Measurements from ENCODE around the gene TUBB1. TPM values are rescaled to one million over a fixed set of nuclear protein-coding genes. Genes with fewer than 3 reads are reported as not detected.
A peak's percentile ranks its signal among the peaks of the same experiment; 100 is the strongest.

TUBB1 gene
- total RNA-seq, result not detected
- polyA plus RNA-seq, result not detected

GRCh38 chr20:59019217-59019616 lies at the start of gene TUBB1:
Gene TUBB1 (plus strand): TSS chr20:59019429. CDS start chr20:59019523, 94 bp downstream.
- intact Hi-C loops (cut with micrococcal nuclease), result no loop called here
- no peaks in the 10 kb centered on the region for H3K27me3 ChIP-seq (ENCODE audit: insufficient read depth, low read length)
- ChIA-PET CTCF (ENCODE audit: partially characterized antibody) (interaction anchor here (1.0 to 1.2 kb wide), 2 partner anchors 13 to 149 kb away, joined by 3 to 7 read pairs; partner anchors contain the start of gene ATP5F1E), POLR2A (ENCODE audit: partially characterized antibody) (interaction anchor here (4.1 kb wide), 1 partner anchor 13 kb away, joined by 19 read pairs; the partner anchor contains the start of gene ATP5F1E)
- no peaks in the 10 kb centered on the region for H3K9me3 ChIP-seq (ENCODE audit: control insufficient read depth in 1 of 2, low read length in 2 of 2)
- no peak within 1 kb of the TSS for H3K27ac ChIP-seq (ENCODE audit: low read depth, low read length)
- Mint-ChIP-seq H3K27me3 (no peaks in the 10 kb centered on the region), H3K4me1 (peaks cover 16 to 31% (median 19%) of the 10 kb centered on the region in 4 donors), H3K4me3 (peak within 1 kb of the TSS in 1 of 8 donors; percentile 18), H3K36me3 (peaks cover 18 to 25% of the 10 kb centered on the region in 2 donors), H3K9me3 (no peaks in the 10 kb centered on the region), H3K27ac (peak within 1 kb of the TSS in 1 of 7 donors; percentile 13)
- H3K4me3 ChIP-seq (ENCODE audit: low read length in 2 of 2), result no peak within 1 kb of the TSS
- H3K4me1 ChIP-seq (ENCODE audit: insufficient read depth, low read length), result peaks cover 20% of the 10 kb centered on the region
- no peak for DNase-seq
- H3K36me3 ChIP-seq (ENCODE audit: insufficient read depth, low read length), result peaks cover 24% of the 10 kb centered on the region

- Mint-ChIP-seq H3K27ac (no peak overlapping the region), H3K4me3 (no peak overlapping the region), H3K9me3 (peaks cover 0 to 6% (median 0%) of the 10 kb centered on the region in 8 donors), H3K27me3 (peaks cover 6 to 7% of the 10 kb centered on the region in 2 donors), H3K4me1 (no peaks in the 10 kb centered on the region), H3K36me3 (peaks cover 0 to 3% of the 10 kb centered on the region in 2 donors)
- no peaks in the 10 kb centered on the region for H3K36me3 ChIP-seq (ENCODE audit: insufficient read depth, low read length)
- intact Hi-C loops (cut with micrococcal nuclease), result no loop called here
- DNase-seq, result no peak
- no peaks in the 10 kb centered on the region for H3K4me1 ChIP-seq (ENCODE audit: insufficient read depth, low read length)
- H3K9me3 ChIP-seq (ENCODE audit: control insufficient read depth in 1 of 2, low read length in 2 of 2), result no peaks in the 10 kb centered on the region
- POLR2A ChIA-PET (ENCODE audit: partially characterized antibody), result no interaction called here
- H3K27me3 ChIP-seq (ENCODE audit: insufficient read depth, low read length), result no peaks in the 10 kb centered on the region
- H3K27ac ChIP-seq (ENCODE audit: low read depth, low read length), result no peak overlapping the region
- H3K4me3 ChIP-seq (ENCODE audit: low read length in 2 of 2), result no peak overlapping the region
- CTCF ChIA-PET (ENCODE audit: partially characterized antibody), result interaction anchor here (0.9 kb wide), 1 partner anchor 9 kb away, joined by 3 read pairs; no protein-coding TSS in a partner anchor
Observed at GRCh38 chr20:58969439-58969838, 49.8 kb upstream of the TUBB1 start.

- peaks cover 5 to 6% of the 10 kb centered on the region in 2 donors for H3K27me3 Mint-ChIP-seq
Observed at GRCh38 chr20:58970146-58970545, 49.1 kb upstream of the TUBB1 start.

GRCh38 chr20:58971429-58971828 lies 47.8 kb upstream of the TUBB1 start:
- intact Hi-C loops (cut with micrococcal nuclease), result no loop called here
- H3K27me3 ChIP-seq (ENCODE audit: insufficient read depth, low read length), result no peaks in the 10 kb centered on the region
- ChIA-PET POLR2A (ENCODE audit: partially characterized antibody) (interaction anchor here (1.5 kb wide), 1 partner anchor 10 kb away, joined by 3 read pairs; no protein-coding TSS in a partner anchor), CTCF (ENCODE audit: partially characterized antibody) (interaction anchor here (0.6 to 1.1 kb wide), 2 partner anchors 51 to 79 kb away, joined by 3 read pairs; no protein-coding TSS in a partner anchor)
- Mint-ChIP-seq H3K4me1 (no peaks in the 10 kb centered on the region), H3K36me3 (peaks cover 0 to 3% of the 10 kb centered on the region in 2 donors), H3K27ac (no peak overlapping the region), H3K4me3 (no peak overlapping the region), H3K27me3 (peaks cover 3 to 6% of the 10 kb centered on the region in 2 donors), H3K9me3 (peaks cover 0 to 16% (median 13%) of the 10 kb centered on the region in 8 donors)
- no peak for DNase-seq
- no peak overlapping the region for H3K4me3 ChIP-seq (ENCODE audit: low read length in 2 of 2)
- H3K9me3 ChIP-seq (ENCODE audit: control insufficient read depth in 1 of 2, low read length in 2 of 2), result peaks cover 0 to 5% of the 10 kb centered on the region in 2 donors
- H3K27ac ChIP-seq (ENCODE audit: low read depth, low read length), result no peak overlapping the region
- no peaks in the 10 kb centered on the region for H3K4me1 ChIP-seq (ENCODE audit: insufficient read depth, low read length)
- H3K36me3 ChIP-seq (ENCODE audit: insufficient read depth, low read length), result no peaks in the 10 kb centered on the region

More at GRCh38 chr20:58970146-58970545, 49.1 kb upstream of the TUBB1 start:
- CTCF ChIA-PET (ENCODE audit: partially characterized antibody), result interaction anchor here (0.9 kb wide), 1 partner anchor 9 kb away, joined by 3 read pairs; no protein-coding TSS in a partner anchor
- DNase-seq, result no peak
- H3K27ac Mint-ChIP-seq, result no peak overlapping the region
- peaks cover 0 to 3% of the 10 kb centered on the region in 2 donors for H3K36me3 Mint-ChIP-seq
- H3K36me3 ChIP-seq (ENCODE audit: insufficient read depth, low read length), result no peaks in the 10 kb centered on the region
- H3K4me1 Mint-ChIP-seq, result no peaks in the 10 kb centered on the region
- H3K4me3 Mint-ChIP-seq, result no peak overlapping the region
- H3K27me3 ChIP-seq (ENCODE audit: insufficient read depth, low read length), result no peaks in the 10 kb centered on the region
- POLR2A ChIA-PET (ENCODE audit: partially characterized antibody), result no interaction called here
- intact Hi-C loops (cut with micrococcal nuclease), result no loop called here
- H3K27ac ChIP-seq (ENCODE audit: low read depth, low read length), result no peak overlapping the region
- H3K9me3 ChIP-seq (ENCODE audit: control insufficient read depth in 1 of 2, low read length in 2 of 2), result no peaks in the 10 kb centered on the region
- H3K4me1 ChIP-seq (ENCODE audit: insufficient read depth, low read length), result no peaks in the 10 kb centered on the region
- no peak overlapping the region for H3K4me3 ChIP-seq (ENCODE audit: low read length in 2 of 2)
- peaks cover 0 to 10% (median 2%) of the 10 kb centered on the region in 8 donors for H3K9me3 Mint-ChIP-seq

- Histone ChIP-seq H3K4me1 (ENCODE audit: insufficient read depth, low read length) (no peaks in the 10 kb centered on the region), H3K27me3 (ENCODE audit: insufficient read depth, low read length) (no peaks in the 10 kb centered on the region), H3K9me3 (ENCODE audit: control insufficient read depth in 1 of 2, low read length in 2 of 2) (peaks cover 0 to 5% of the 10 kb centered on the region in 2 donors), H3K36me3 (ENCODE audit: insufficient read depth, low read length) (no peaks in the 10 kb centered on the region), H3K4me3 (ENCODE audit: low read length in 2 of 2) (no peak overlapping the region), H3K27ac (ENCODE audit: low read depth, low read length) (no peak overlapping the region)
- H3K27me3 Mint-ChIP-seq, result peaks cover 3 to 6% of the 10 kb centered on the region in 2 donors
- H3K4me3 Mint-ChIP-seq, result no peak overlapping the region
- intact Hi-C loops (cut with micrococcal nuclease), result no loop called here
- H3K36me3 Mint-ChIP-seq, result peaks cover 0 to 3% of the 10 kb centered on the region in 2 donors
- DNase-seq, result no peak
- H3K27ac Mint-ChIP-seq, result no peak overlapping the region
- peaks cover 0 to 24% (median 18%) of the 10 kb centered on the region in 8 donors for H3K9me3 Mint-ChIP-seq
- ChIA-PET POLR2A (ENCODE audit: partially characterized antibody) (interaction anchor here (0.5 kb wide), 1 partner anchor 202 kb away, joined by 3 read pairs; no protein-coding TSS in a partner anchor), CTCF (ENCODE audit: partially characterized antibody) (no interaction called here)
- H3K4me1 Mint-ChIP-seq, result no peaks in the 10 kb centered on the region
Observed at GRCh38 chr20:58973179-58973578, 46.0 kb upstream of the TUBB1 start.

- Mint-ChIP-seq H3K4me3 (no peak overlapping the region), H3K36me3 (peaks cover 0 to 3% of the 10 kb centered on the region in 2 donors), H3K27me3 (peaks cover 3 to 4% of the 10 kb centered on the region in 2 donors), H3K9me3 (peaks cover 0 to 24% (median 18%) of the 10 kb centered on the region in 8 donors), H3K27ac (peak overlapping the region in 1 of 7 donors; percentile 4), H3K4me1 (peaks cover 0 to 1% (median 0%) of the 10 kb centered on the region in 4 donors)
- CTCF ChIA-PET (ENCODE audit: partially characterized antibody), result no interaction called here
- no peaks in the 10 kb centered on the region for H3K36me3 ChIP-seq (ENCODE audit: insufficient read depth, low read length)
- no peak for DNase-seq
- intact Hi-C loops (cut with micrococcal nuclease), result no loop called here
- H3K27me3 ChIP-seq (ENCODE audit: insufficient read depth, low read length), result no peaks in the 10 kb centered on the region
- H3K27ac ChIP-seq (ENCODE audit: low read depth, low read length), result no peak overlapping the region
- H3K4me3 ChIP-seq (ENCODE audit: low read length in 2 of 2), result no peak overlapping the region
- POLR2A ChIA-PET (ENCODE audit: partially characterized antibody), result interaction anchor here (0.5 kb wide), 1 partner anchor 201 kb away, joined by 3 read pairs; no protein-coding TSS in a partner anchor
- peaks cover 0 to 5% of the 10 kb centered on the region in 2 donors for H3K9me3 ChIP-seq (ENCODE audit: control insufficient read depth in 1 of 2, low read length in 2 of 2)
- no peaks in the 10 kb centered on the region for H3K4me1 ChIP-seq (ENCODE audit: insufficient read depth, low read length)
Observed at GRCh38 chr20:58973866-58974265, 45.4 kb upstream of the TUBB1 start.

- peaks cover 0 to 24% (median 18%) of the 10 kb centered on the region in 8 donors for H3K9me3 Mint-ChIP-seq
- Histone ChIP-seq H3K36me3 (ENCODE audit: insufficient read depth, low read length) (no peaks in the 10 kb centered on the region), H3K9me3 (ENCODE audit: control insufficient read depth in 1 of 2, low read length in 2 of 2) (peaks cover 0 to 5% of the 10 kb centered on the region in 2 donors), H3K4me1 (ENCODE audit: insufficient read depth, low read length) (no peaks in the 10 kb centered on the region), H3K27me3 (ENCODE audit: insufficient read depth, low read length) (no peaks in the 10 kb centered on the region), H3K27ac (ENCODE audit: low read depth, low read length) (no peak overlapping the region), H3K4me3 (ENCODE audit: low read length in 2 of 2) (no peak overlapping the region)
- DNase-seq, result no peak
- H3K36me3 Mint-ChIP-seq, result peaks cover 0 to 3% of the 10 kb centered on the region in 2 donors
- no peak overlapping the region for H3K4me3 Mint-ChIP-seq
- H3K27ac Mint-ChIP-seq, result no peak overlapping the region
- peaks cover 1 to 3% of the 10 kb centered on the region in 2 donors for H3K27me3 Mint-ChIP-seq
- intact Hi-C loops (cut with micrococcal nuclease), result no loop called here
- ChIA-PET CTCF (ENCODE audit: partially characterized antibody) (interaction anchor here (1.0 kb wide), 1 partner anchor 91 kb away, joined by 3 read pairs; no protein-coding TSS in a partner anchor), POLR2A (ENCODE audit: partially characterized antibody) (no interaction called here)
- H3K4me1 Mint-ChIP-seq, result peaks cover 0 to 1% (median 0%) of the 10 kb centered on the region in 4 donors
Observed at GRCh38 chr20:58975353-58975752, 43.9 kb upstream of the TUBB1 start.
